ENCODE data around the gene PLEKHM1.

Gene PLEKHM1

DNA sequence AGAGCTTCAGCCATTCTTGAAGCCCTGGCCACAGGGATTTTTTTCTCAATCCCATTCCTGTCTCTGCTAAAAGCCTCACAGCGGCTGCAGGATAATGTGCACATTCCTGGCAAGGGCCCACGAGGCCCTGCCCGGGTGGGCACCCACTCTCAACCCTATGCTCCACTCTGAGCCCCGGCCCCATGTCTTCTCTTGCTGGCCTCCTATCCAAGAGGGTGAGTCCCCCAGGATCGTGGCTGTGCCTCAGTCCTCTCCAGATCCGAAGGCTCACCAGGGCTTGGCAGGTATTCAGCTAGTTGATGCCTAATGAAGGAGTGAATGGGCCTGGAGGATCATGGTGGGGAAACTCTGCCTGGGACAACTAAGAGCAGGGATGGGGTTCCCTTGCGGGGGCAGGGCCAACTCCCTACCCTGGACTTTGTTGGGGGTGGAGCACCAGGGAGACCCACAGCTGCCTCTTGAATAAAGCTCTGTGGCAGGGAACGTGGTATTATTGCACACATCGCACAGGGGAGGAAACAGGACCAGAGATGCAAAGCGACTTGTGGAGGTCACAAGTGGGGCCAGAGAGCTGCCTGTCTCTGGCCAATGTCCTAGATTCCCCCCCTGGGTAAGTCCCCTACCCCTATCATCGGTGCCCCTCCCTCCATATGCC lies 63.2 kb downstream of the PLEKHM1 start:
- DNase-seq (ENCODE audit: low read depth in 2 of 2), result no peak

DNA sequence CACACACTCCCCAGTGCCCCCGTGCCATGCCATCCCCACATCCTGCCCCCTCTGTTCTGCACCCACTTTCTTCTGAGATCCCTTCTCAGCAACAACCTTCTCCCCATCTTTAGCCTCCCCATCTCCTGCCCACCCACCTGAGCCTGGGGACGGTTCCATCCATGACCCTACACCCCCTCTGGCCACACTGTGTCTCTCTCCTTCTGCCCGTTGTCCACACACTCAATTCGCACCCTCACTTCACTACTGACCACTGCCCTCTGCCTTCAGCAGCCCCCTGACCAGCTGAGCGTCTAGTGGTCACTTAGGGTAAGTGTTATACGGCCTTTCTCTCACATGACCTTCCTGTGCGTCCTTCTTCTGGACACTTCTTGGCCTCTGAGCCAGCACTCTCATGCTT lies 64.0 kb downstream of the PLEKHM1 start:
- DNase-seq (ENCODE audit: low read depth in 2 of 2), result no peak

DNA sequence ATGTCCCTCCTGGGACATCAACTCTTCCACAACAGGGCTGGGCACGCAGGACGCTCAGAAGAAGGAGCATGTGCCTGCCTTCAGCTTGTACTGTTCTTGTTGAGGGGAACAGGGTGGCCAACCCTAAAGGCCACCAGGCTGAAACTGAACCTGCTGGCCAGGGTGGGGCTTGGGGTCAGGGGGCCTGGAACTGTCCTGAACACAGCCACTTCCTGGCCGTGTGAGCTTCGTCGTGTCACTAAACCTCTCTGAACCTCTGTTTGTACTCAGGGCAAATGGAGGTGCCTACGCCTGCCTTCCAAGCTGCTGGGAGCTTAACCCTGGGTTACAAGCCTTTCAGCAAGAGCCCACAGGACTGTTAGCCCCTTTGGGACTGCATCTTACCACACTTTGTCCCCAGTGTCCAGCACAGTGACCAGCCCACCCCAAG lies 64.5 kb downstream of the PLEKHM1 start:
- no peak for DNase-seq (ENCODE audit: low read depth in 2 of 2)

DNA sequence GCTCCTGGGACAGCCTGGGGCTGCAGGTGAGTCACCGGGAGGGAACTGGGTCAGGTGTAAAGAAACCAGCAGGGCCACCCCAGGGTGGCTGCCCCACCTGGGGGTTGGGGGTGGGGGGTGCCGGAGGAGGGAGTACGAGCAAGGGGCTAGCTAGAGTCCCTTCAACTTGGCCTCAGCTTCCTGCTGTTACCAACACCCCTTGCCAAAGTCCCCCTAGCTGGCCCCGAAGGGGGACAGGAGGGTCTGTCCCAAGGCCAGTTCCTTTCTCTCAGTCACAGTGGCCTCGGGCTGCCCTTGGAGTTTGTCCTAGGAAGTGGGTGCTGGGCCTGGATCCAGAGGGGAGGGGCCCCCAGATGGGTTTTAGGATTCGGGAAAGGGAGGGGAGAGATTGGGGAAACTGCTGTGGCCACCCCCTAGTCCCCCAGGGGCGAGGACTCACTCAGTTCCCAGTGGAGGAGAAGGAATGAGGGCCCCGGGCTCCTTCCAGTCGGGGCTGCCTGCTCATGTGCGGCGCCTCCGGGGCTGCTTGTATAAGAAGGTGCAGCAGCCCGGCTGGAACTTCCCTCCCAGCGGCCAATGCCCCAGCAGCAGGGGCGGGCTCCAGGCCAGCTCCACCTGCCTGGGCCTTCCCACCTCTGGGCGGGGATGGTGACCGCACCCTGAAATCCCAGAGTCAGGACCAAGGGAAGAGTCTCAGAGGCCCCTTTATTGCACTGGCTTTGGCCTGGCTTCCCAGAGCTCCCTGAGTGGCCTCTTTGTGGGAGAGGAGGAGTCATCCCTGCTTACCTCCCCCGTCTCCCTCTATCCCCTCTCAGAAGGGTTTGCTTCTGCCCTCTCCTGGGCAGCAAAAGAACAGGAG lies 65.2 kb downstream of the PLEKHM1 start:
- no peak for DNase-seq (ENCODE audit: low read depth in 2 of 2)

DNA sequence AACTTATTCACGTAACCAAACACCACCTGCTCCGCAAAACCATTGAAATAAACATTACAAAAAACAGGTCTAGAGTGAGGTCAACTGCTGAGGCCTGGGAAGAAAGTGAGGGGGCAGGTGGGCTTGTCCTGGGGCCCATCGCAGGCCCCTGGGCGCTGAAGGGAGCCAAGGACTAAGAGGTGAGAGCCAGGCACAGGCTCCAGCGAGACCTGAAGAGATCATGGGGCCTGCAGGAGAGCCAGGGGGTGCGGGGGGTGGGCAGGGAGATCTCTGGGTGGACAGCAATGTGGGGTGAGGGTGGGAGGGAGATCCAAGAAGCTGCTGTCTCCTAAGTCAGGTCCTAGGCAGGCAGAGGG lies 65.8 kb downstream of the PLEKHM1 start:
- DNase-seq (ENCODE audit: low read depth in 2 of 2), result no peak

DNA sequence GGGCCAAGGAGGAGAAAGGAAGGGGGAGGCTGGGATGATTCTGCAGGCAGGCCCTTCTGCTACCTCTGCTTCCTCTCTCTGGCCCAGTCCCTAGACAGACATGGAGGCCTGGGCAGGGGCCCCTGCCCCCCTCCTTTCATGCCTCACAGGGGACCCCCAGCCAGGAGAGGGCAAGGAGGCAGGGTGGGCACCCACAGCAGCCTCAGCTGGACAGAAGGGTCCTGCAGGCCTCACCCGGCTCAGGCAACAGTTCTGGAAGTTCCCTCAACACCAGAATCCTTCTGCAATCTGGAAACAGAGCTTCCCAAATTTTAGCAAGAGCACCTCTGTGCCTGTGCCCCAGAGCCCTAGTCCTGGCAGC lies 66.6 kb downstream of the PLEKHM1 start:
- no peak for DNase-seq (ENCODE audit: low read depth in 2 of 2)

DNA sequence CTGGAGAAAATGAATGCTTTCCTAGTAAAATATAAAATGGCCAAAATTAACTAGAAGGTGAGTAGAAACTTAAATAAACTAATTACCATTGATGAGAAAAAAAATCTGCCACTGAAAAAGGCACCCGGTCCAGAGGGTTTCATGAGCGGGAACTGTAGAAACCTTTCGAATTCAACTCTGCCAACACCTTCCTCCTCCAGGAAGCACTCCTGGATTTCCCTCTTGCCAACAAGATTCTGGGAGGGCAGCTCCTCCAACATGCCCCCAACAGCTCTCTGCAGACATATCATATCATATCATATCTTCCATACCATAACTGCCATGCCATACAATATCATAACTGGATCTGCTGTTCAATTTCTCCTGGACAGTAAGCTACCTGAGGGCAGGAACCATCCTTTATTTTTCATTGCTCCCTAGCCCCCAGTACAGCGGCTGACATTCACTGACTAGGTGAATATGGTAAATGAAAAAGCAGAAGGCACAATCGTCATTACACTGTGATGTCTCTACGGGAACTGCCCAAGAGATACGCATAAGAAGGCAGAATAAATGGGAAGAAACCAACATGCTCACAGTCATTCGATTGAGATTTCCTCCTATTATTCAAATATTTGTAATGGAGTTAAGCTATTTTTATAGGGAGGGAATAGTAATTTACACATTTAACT lies 67.1 kb downstream of the PLEKHM1 start:
- DNase-seq (ENCODE audit: low read depth in 2 of 2), result no peak

DNA sequence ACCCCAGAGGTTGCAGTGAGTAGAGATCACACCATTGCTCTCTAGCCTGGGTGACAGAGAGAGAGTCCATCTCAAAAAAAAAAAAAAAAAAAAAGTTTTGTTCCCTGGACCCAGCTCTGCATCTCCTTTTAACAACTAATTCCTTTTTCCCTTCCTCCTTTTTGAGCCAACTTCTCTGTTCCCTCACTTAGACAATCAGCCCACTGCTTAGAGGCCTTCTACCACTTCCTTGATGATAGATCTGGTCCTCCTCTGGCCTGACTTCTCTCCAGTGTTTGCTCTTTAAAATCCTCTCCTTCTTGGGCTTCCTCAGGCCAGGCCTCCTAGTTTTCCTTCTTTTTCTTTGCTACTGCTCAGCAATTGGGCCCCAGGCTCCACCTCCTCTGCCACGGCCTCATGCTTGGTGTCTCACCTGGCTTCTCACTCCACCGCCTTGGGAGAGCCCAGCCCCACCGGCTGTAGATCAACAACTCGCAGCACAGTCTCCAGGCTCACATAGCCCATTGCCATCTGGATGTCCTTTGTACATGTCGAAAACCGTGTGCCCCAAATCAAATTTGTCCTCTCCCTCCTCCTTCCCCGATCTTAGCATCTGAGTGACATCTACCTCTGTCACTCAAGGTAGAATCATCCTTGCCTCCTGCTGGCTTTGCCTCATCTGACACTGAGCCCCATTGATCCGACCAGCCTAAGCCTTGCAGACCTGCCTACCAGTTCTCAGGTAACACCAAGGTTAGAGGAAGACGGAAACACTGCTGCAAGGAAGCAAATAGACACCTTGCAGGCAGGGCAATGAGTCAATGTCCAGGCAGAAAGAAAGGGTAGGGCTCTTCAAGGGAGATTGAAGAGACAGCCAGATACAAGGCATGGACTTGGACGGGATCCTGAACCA lies 75.3 kb downstream of the PLEKHM1 start:
- no peak for DNase-seq (ENCODE audit: low read depth in 2 of 2)

DNA sequence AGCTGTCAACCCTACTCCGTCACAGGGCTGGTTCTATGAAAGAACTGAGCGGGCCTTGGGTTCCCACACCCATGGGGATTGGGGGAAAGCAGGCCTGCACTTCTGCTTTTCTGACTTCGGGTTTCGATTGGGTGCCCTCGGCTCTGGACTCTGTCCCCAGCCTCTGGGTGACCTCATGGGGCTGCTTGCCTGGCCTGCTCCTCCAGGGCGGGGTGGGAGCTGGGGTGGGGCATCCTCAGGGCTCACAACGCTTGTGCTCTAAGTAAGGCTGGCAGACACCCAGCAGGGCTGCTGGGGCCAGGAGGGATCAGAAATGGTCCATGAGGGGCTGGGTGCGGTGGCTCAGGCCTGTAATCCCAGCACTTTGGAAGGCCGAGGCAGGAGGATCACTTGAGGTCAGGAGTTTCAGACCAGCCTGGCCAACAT lies 77.0 kb downstream of the PLEKHM1 start:
- no peak for DNase-seq (ENCODE audit: low read depth in 2 of 2)

DNA sequence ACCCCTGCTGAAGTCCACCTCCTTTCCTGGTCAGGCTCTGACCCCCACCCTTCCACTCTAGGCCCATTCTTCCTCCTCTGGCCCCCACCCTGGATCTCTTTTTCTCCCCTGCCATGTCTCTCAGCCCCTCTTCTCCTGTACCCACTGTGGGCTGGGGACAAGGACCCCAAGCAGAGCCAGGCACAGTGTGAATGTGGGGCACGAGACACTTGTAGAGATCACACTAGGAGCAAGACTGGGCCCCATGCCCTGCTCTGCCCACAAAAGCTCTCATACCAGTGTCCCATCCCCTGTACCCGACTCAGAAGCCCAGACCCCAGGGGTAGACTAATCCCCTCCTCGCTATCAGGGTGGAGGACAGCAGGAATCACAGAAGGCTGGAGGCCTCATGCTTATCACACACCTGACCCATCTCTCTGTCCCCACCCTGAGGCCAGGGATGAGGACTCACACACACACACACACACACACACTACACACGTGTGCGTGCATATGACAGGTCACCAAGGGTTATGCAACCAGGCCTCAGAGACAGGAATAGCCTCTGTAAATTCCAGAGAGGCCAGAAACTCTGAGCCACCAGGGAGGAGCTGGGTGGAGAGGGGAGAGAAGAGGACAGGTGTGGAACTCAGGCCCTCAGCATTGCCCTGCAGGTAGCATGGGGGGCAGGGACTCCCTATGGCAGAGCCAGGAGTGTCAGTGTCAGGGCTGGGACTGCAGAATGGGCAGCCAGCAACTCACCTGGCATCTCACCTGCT lies 79.0 kb downstream of the PLEKHM1 start:
- no peak for DNase-seq (ENCODE audit: low read depth in 2 of 2)

DNA sequence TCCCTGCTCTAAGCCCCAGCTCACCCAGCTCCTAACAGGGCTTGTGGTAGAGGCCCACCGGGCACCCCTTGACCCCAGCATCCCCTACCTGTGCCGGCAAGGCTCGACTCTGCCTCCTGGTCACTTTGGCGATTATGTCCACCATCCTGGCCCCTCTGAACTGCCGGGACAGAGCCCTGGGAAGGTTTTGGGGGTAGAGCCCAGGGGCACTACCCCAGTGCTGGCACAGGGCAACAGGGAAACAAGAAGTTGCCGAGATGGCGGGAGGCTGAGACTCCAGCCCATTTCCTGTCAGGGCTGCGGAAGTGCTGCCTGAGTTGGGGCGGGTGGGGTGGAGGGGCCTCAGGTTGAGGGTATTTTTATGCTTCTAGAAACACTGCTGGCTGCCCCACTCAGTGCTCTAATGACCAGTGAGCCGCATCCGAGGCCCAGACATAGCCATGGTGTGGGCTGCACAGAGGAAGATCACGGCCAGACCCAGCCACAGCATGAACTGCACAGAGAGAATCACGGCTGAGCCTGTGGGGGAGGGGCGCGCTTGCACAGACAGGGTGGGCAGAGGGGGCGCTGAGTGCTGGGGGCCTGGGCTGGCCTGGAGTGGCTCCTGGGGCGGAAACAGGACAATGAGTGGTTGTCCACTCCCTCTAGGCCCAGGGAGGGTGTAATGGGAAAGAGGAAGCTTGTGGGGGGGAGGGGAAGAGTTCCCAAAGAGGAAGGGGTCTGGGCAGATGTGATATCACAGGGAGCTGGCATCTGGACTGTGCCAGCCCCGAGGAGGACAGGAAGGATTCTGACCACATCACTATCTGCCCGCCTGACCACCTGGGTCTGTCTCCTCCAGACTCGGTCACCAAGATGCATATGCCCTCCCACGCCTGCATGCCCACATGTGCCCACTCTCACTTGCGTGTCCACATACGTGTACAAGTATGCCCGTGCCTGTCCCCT lies 80.1 kb downstream of the PLEKHM1 start:
- DNase-seq (ENCODE audit: low read depth in 2 of 2), result peak in 1 of 2 donors; percentile 31

DNA sequence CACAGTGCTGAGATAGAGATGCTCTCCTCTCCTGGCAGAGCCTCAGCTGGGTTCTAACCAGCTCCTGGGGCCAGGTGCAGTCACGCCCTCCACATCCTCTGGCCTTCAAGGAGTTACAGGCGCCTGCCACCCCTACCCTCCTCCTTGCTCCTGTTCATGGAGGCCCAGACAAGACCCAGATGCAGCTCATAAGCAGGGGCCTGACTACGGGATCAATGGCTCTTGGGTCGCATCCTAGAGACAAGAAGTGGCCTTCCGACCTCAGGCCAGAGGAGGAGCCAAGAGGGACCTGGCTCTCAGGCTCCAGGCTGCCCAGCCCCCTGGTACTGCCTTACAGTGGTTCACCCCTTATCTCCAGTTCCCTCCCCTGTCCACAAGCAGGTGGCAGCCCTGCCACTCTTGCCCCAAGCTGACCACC lies 80.9 kb downstream of the PLEKHM1 start:
- no peak for DNase-seq (ENCODE audit: low read depth in 2 of 2)

DNA sequence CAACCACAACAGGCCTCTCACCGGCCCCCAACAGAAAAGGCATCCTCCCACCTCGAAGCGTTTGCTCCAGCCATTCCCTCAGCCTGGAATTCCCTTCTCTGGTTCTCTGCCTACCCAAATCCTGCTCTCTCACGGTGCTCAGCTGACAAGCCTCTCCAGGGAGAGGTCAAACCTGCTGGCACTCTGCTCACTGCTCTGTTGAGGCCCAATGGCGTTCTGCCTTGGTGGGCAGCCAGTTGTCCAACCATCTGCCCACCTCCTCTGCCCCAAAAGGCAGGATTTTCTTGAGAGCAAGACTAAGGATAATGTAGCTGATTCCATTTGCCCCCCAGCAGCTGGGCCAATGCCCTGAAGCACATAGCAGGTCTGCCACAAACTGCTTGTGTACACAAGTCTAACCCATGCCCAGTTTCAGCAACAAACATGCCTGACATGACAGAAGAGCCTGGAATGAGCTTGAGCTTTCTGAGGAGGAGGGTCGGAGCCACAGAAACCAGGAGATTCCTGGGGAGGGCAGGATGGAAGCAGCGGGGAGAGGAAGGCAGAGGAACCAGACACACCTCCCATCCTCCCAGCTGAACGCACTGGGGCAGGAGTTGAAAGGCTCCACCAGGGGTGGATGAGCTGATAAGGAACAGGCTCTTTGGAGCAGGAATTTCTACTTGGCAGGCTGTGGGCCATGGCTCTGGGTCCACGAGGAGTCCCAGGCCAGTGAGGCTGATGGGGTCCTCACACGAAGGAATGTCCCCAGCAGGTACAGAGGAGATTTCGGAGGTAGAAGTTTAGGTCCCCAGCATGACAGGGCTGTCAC lies 81.7 kb downstream of the PLEKHM1 start:
- DNase-seq (ENCODE audit: low read depth in 2 of 2), result no peak

DNA sequence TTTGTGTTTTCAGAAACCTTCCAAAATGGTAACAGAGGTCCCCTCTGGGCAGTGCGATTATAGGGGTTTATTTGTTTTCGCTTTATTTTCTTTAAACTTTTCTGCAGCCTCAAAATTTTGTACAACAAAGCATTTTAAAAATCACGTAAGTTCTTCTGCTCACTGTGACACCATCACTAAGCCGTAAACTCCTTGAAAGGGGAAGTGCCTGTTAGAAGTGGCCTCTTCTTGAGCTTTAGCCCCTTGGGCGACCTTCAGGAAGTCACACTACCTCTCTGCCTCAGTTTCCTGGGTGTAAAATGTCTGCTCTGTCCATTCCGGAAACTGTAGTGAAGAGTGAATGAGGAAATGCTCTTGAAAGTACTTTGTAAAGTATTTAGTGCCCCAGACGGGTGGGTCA lies 84.4 kb downstream of the PLEKHM1 start:
- no peak for DNase-seq (ENCODE audit: low read depth in 2 of 2)

DNA sequence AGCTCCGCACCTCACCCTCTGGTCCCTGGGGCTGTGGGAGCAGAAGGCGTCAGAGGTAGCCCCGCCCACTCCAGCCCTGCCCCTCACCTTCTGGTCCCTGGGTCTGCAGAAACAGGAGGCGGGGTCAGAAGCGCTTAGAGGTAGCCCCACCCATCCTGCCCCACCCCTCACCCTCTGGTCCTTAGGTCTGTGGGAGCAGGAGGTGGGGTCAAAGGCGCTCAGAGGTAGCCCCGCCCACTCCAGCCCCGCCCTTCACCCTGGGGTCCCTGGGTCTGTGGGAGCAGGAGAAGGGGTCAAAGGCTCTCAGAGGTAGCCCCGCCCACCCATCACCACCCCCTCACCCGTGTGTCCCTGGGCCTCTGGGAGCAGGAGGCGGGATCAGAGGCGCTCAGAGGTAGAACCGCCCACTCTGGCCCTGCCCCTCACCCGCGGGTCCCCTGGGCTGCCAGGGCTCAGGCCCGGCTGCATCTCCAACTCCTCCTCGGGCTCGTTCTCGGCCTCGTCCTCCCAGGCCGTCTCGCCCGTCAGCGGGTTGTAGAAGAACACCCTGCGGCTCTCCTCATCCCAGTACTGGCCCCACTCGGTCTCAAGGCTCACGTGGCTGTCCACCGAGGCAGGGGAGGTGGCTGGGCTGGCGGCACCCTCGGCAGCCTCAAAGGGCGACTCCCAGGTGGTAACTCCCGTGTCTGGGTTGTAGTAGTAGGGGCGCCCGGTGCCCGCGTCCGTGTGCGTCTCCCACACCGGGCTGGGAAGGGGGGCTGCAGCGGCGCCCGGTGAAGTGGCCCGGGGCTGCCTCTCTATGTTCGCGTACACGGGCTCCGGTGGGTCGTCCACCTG lies 85.1 kb downstream of the PLEKHM1 start:
- no peak for DNase-seq (ENCODE audit: low read depth in 2 of 2)

DNA sequence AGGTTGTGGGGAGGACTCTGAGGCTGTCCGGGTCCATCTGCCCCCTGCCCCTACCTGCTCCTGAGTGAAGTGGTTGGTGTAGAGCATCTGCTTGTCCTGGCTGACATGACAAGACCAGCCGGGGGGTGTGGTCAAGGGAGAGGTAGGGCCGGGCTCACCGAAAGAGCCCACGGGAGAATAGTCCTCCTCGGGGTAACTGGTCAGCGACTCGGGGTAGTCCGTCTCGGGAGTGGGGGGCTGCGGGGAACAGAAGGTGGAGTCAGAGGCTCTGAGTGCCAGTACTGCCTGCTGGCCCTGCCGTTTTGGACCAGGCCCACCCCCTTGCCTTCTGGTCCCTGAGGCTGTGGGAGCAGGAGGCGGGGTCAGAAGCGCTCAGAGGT lies 85.7 kb downstream of the PLEKHM1 start:
- DNase-seq (ENCODE audit: low read depth in 2 of 2), result no peak

DNA sequence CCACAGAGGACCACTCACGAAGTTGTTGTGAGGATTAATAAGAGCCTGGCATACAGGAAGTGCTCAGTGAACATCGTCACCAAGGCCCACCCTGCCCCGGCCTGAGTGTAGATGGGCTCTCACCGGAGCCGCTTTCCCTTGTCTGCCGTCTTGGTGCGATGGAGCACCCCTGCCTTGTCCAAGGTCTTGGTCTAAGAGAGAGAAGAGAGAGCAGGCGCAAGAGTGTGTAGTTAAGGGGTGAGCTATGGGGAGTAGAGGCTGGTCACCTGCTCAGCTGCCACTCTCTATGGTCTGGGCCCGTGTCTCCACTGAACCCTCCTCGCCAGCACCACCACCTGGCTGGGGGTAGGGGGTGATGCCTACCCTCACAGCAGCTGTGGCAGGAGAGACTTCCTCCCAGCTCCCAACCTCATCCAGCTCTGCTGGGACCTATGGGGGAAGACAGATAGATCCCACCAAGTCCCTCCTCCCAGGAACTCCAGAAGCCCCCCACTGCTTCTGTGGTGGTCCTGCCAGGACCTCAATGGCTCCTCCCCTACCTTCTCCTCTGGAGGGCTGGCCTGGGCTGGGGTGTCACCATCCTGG lies 86.5 kb downstream of the PLEKHM1 start:
- DNase-seq (ENCODE audit: low read depth in 2 of 2), result no peak

DNA sequence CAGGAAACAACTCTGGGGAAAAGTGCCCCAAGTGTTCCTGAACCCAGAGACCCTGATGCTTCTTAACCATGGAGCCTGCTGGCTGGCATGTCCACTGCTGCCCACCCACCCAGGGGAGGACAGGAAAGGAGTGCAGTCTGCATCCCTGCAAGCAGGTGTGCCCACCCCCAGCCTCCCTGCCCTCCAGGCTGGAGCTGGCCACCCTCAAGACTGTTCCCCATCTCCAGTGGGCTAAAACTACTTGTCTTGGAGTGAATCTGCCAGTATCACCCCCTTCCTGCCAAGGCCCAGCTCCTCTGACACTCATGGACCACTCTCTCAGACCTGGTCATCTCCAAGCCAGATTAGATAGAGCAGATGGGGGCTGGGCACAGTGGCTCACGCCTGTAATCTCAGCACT lies 87.6 kb downstream of the PLEKHM1 start:
- no peak for DNase-seq (ENCODE audit: low read depth in 2 of 2)

Data from activated CD8-positive, alpha-beta memory T cell treated with anti-CD3 and anti-CD28 coated beads for 4 hours (primary cell).